GM06990 (cell line): ENCODE data around the gene KRT86.

Experiments
- DNase-seq: peaks from one replicate; pipeline ENCODE4 v3.0.0-alpha.2; 2011; ENCODE audit not compliant: insufficient read length; ENCODE audit errors: extremely low read depth
- H3K27me3 ChIP-seq: replicated peaks from 2 replicates; pipeline ENCODE4 v1.6.0; 2011; ENCODE audit warnings: low read length; ENCODE audit not compliant: control insufficient read depth, insufficient read depth
- H3K36me3 ChIP-seq: 2 replicates; pipeline ENCODE4 v1.5.1; 2011; ENCODE audit warnings: low read length; ENCODE audit not compliant: control insufficient read depth, insufficient read depth
- H3K4me3 ChIP-seq: replicated peaks from 2 replicates; pipeline ENCODE4 v1.5.1; 2011; ENCODE audit warnings: low read depth, mild to moderate bottlenecking, control low read depth, low read length
- CTCF ChIP-seq: IDR thresholded peaks from 2 replicates; pipeline ENCODE4 v1.5.1; 2011; ENCODE audit warnings: low read length, control low read depth, mild to moderate bottlenecking, inconsistent platforms; ENCODE audit not compliant: insufficient read depth, poor library complexity, severe bottlenecking

KRT86 gene

GRCh38 chr12:52277486-52278245 lies 3.2 kb downstream of the KRT86 start:
- TF ChIP-seq CTCF, result no peak
- Histone ChIP-seq H3K27me3 (no peaks in the 10 kb centered on the region; the same call in 1 of the 2 replicates), H3K36me3 (no peaks in the 10 kb centered on the region), H3K4me3 (no peak overlapping the region)
- DNase-seq, result no peak

- peak; percentile 98 for TF ChIP-seq CTCF
- Histone ChIP-seq H3K4me3 (no peak overlapping the region), H3K36me3 (no peaks in the 10 kb centered on the region), H3K27me3 (no peaks in the 10 kb centered on the region; the same call in 1 of the 2 replicates)
- DNase-seq, result peak; percentile 78
These were observed 4.4 kb downstream of the KRT86 start for GRCh38 chr12:52278575-52279421.

- TF ChIP-seq CTCF, result no peak
- H3K36me3 ChIP-seq, result no peaks in the 10 kb centered on the region
- no peak overlapping the region for H3K4me3 ChIP-seq
- no peaks in the 10 kb centered on the region; the same call in 1 of the 2 replicates for H3K27me3 ChIP-seq
- DNase-seq, result no peak
These were observed 5.2 kb downstream of the KRT86 start for GRCh38 chr12:52279422-52280318.

GRCh38 chr12:52280319-52280795 lies 5.9 kb downstream of the KRT86 start:
- no peak overlapping the region for H3K4me3 ChIP-seq
- TF ChIP-seq CTCF, result no peak
- DNase-seq, result no peak
- no peaks in the 10 kb centered on the region; the same call in 1 of the 2 replicates for H3K27me3 ChIP-seq
- H3K36me3 ChIP-seq, result no peaks in the 10 kb centered on the region

- no peaks in the 10 kb centered on the region for H3K36me3 ChIP-seq
- TF ChIP-seq CTCF, result no peak
- no peak for DNase-seq
- H3K4me3 ChIP-seq, result no peak overlapping the region
- H3K27me3 ChIP-seq, result no peaks in the 10 kb centered on the region; the same call in 1 of the 2 replicates
These were observed 6.5 kb downstream of the KRT86 start for GRCh38 chr12:52280796-52281560.
